ENCODE results near the gene GLRA1. TPM values are rescaled to one million over a fixed set of nuclear protein-coding genes. Genes with fewer than 3 reads are reported as not detected.
A peak's percentile ranks its signal among the peaks of the same experiment; 100 is the strongest.

Gene GLRA1
- not detected in 2 replicates for total RNA-seq

GRCh38 chr5:151924564-151925301 lies at the start of gene GLRA1:
Gene GLRA1, minus strand, starts transcription at chr5:151924851. Its CDS starts 302 bp downstream, at chr5:151924549.
- peak; percentile 29 for DNase-seq (ENCODE audit: low spot score)
- Mint-ChIP-seq H3K9me3 (no peaks in the 10 kb centered on the region), H3K27me3 (ENCODE audit: low read depth) (peaks cover 3% of the 10 kb centered on the region), H3K36me3 (ENCODE audit: low read depth) (no peaks in the 10 kb centered on the region), H3K4me3 (ENCODE audit: low read depth) (no peak within 1 kb of the TSS), H3K27ac (no peak within 1 kb of the TSS), H3K4me1 (ENCODE audit: low read depth) (no peaks in the 10 kb centered on the region)
- intact Hi-C loops (cut with micrococcal nuclease): no loop called here

- Mint-ChIP-seq H3K4me1 (ENCODE audit: low read depth) (no peaks in the 10 kb centered on the region), H3K4me3 (ENCODE audit: low read depth) (no peak overlapping the region), H3K36me3 (ENCODE audit: low read depth) (no peaks in the 10 kb centered on the region), H3K27ac (no peak overlapping the region), H3K27me3 (ENCODE audit: low read depth) (no peaks in the 10 kb centered on the region), H3K9me3 (no peaks in the 10 kb centered on the region)
- DNase-seq (ENCODE audit: low spot score): no peak
- intact Hi-C loops (cut with micrococcal nuclease): no loop called here
Observed at GRCh38 chr5:151970885-151971284, 46.2 kb upstream of the GLRA1 start.

GRCh38 chr5:151967865-151968264 lies 43.2 kb upstream of the GLRA1 start:
- DNase-seq (ENCODE audit: low spot score): no peak
- H3K4me1 Mint-ChIP-seq (ENCODE audit: low read depth): no peaks in the 10 kb centered on the region
- no peaks in the 10 kb centered on the region for H3K36me3 Mint-ChIP-seq (ENCODE audit: low read depth)
- H3K9me3 Mint-ChIP-seq: no peaks in the 10 kb centered on the region
- intact Hi-C loops (cut with micrococcal nuclease): no loop called here
- no peak overlapping the region for H3K27ac Mint-ChIP-seq
- no peaks in the 10 kb centered on the region for H3K27me3 Mint-ChIP-seq (ENCODE audit: low read depth)
- H3K4me3 Mint-ChIP-seq (ENCODE audit: low read depth): no peak overlapping the region

- Mint-ChIP-seq H3K27ac (no peak overlapping the region), H3K27me3 (ENCODE audit: low read depth) (no peaks in the 10 kb centered on the region), H3K4me3 (ENCODE audit: low read depth) (no peak overlapping the region), H3K4me1 (ENCODE audit: low read depth) (no peaks in the 10 kb centered on the region), H3K9me3 (no peaks in the 10 kb centered on the region), H3K36me3 (ENCODE audit: low read depth) (no peaks in the 10 kb centered on the region)
- DNase-seq (ENCODE audit: low spot score): no peak
- intact Hi-C loops (cut with micrococcal nuclease): no loop called here
Observed at GRCh38 chr5:151966046-151966445, 41.4 kb upstream of the GLRA1 start.

GRCh38 chr5:151964471-151964870 lies 39.8 kb upstream of the GLRA1 start:
- intact Hi-C loops (cut with micrococcal nuclease): no loop called here
- Mint-ChIP-seq H3K9me3 (no peaks in the 10 kb centered on the region), H3K4me3 (ENCODE audit: low read depth) (no peak overlapping the region), H3K36me3 (ENCODE audit: low read depth) (no peaks in the 10 kb centered on the region), H3K27me3 (ENCODE audit: low read depth) (no peaks in the 10 kb centered on the region), H3K4me1 (ENCODE audit: low read depth) (no peaks in the 10 kb centered on the region), H3K27ac (no peak overlapping the region)
- no peak for DNase-seq (ENCODE audit: low spot score)

- Mint-ChIP-seq H3K9me3 (no peaks in the 10 kb centered on the region), H3K27ac (no peak overlapping the region), H3K4me1 (ENCODE audit: low read depth) (no peaks in the 10 kb centered on the region), H3K4me3 (ENCODE audit: low read depth) (no peak overlapping the region), H3K27me3 (ENCODE audit: low read depth) (no peaks in the 10 kb centered on the region), H3K36me3 (ENCODE audit: low read depth) (no peaks in the 10 kb centered on the region)
- no peak for DNase-seq (ENCODE audit: low spot score)
- intact Hi-C loops (cut with micrococcal nuclease): no loop called here
Observed at GRCh38 chr5:151961557-151961956, 36.9 kb upstream of the GLRA1 start.

GRCh38 chr5:151958111-151958510 lies 33.5 kb upstream of the GLRA1 start:
- Mint-ChIP-seq H3K4me3 (ENCODE audit: low read depth) (no peak overlapping the region), H3K27me3 (ENCODE audit: low read depth) (no peaks in the 10 kb centered on the region), H3K27ac (no peak overlapping the region), H3K4me1 (ENCODE audit: low read depth) (no peaks in the 10 kb centered on the region), H3K36me3 (ENCODE audit: low read depth) (no peaks in the 10 kb centered on the region), H3K9me3 (no peaks in the 10 kb centered on the region)
- intact Hi-C loops (cut with micrococcal nuclease): no loop called here
- DNase-seq (ENCODE audit: low spot score): no peak

- no peak overlapping the region for H3K27ac Mint-ChIP-seq
- intact Hi-C loops (cut with micrococcal nuclease): no loop called here
- H3K9me3 Mint-ChIP-seq: no peaks in the 10 kb centered on the region
- no peaks in the 10 kb centered on the region for H3K27me3 Mint-ChIP-seq (ENCODE audit: low read depth)
- no peak for DNase-seq (ENCODE audit: low spot score)
- H3K36me3 Mint-ChIP-seq (ENCODE audit: low read depth): no peaks in the 10 kb centered on the region
- no peak overlapping the region for H3K4me3 Mint-ChIP-seq (ENCODE audit: low read depth)
- no peaks in the 10 kb centered on the region for H3K4me1 Mint-ChIP-seq (ENCODE audit: low read depth)
Observed at GRCh38 chr5:151956725-151957124, 32.1 kb upstream of the GLRA1 start.

GRCh38 chr5:151954255-151954654 lies 29.6 kb upstream of the GLRA1 start:
- Mint-ChIP-seq H3K36me3 (ENCODE audit: low read depth) (no peaks in the 10 kb centered on the region), H3K4me3 (ENCODE audit: low read depth) (no peak overlapping the region), H3K4me1 (ENCODE audit: low read depth) (no peaks in the 10 kb centered on the region), H3K27ac (no peak overlapping the region), H3K27me3 (ENCODE audit: low read depth) (no peaks in the 10 kb centered on the region), H3K9me3 (no peaks in the 10 kb centered on the region)
- no peak for DNase-seq (ENCODE audit: low spot score)
- intact Hi-C loops (cut with micrococcal nuclease): no loop called here

- Mint-ChIP-seq H3K4me1 (ENCODE audit: low read depth) (no peaks in the 10 kb centered on the region), H3K27ac (no peak overlapping the region), H3K27me3 (ENCODE audit: low read depth) (no peaks in the 10 kb centered on the region), H3K9me3 (no peaks in the 10 kb centered on the region), H3K36me3 (ENCODE audit: low read depth) (no peaks in the 10 kb centered on the region), H3K4me3 (ENCODE audit: low read depth) (no peak overlapping the region)
- intact Hi-C loops (cut with micrococcal nuclease): no loop called here
- DNase-seq (ENCODE audit: low spot score): no peak
Observed at GRCh38 chr5:151953833-151954232, 29.2 kb upstream of the GLRA1 start.

- H3K9me3 Mint-ChIP-seq: no peaks in the 10 kb centered on the region
- DNase-seq (ENCODE audit: low spot score): no peak
- no peaks in the 10 kb centered on the region for H3K36me3 Mint-ChIP-seq (ENCODE audit: low read depth)
- no peaks in the 10 kb centered on the region for H3K4me1 Mint-ChIP-seq (ENCODE audit: low read depth)
- intact Hi-C loops (cut with micrococcal nuclease): no loop called here
- H3K4me3 Mint-ChIP-seq (ENCODE audit: low read depth): no peak overlapping the region
- no peak overlapping the region for H3K27ac Mint-ChIP-seq
- no peaks in the 10 kb centered on the region for H3K27me3 Mint-ChIP-seq (ENCODE audit: low read depth)
Observed at GRCh38 chr5:151952238-151952637, 27.6 kb upstream of the GLRA1 start.

GRCh38 chr5:151950706-151951105 lies 26.1 kb upstream of the GLRA1 start:
- Mint-ChIP-seq H3K4me3 (ENCODE audit: low read depth) (no peak overlapping the region), H3K27me3 (ENCODE audit: low read depth) (no peaks in the 10 kb centered on the region), H3K27ac (no peak overlapping the region), H3K36me3 (ENCODE audit: low read depth) (no peaks in the 10 kb centered on the region), H3K9me3 (no peaks in the 10 kb centered on the region), H3K4me1 (ENCODE audit: low read depth) (no peaks in the 10 kb centered on the region)
- intact Hi-C loops (cut with micrococcal nuclease): no loop called here
- DNase-seq (ENCODE audit: low spot score): no peak

- Mint-ChIP-seq H3K27ac (no peak overlapping the region), H3K4me1 (ENCODE audit: low read depth) (no peaks in the 10 kb centered on the region), H3K9me3 (no peaks in the 10 kb centered on the region), H3K27me3 (ENCODE audit: low read depth) (no peaks in the 10 kb centered on the region), H3K36me3 (ENCODE audit: low read depth) (no peaks in the 10 kb centered on the region), H3K4me3 (ENCODE audit: low read depth) (no peak overlapping the region)
- no peak for DNase-seq (ENCODE audit: low spot score)
- intact Hi-C loops (cut with micrococcal nuclease): no loop called here
Observed at GRCh38 chr5:151949701-151950308, 25.2 kb upstream of the GLRA1 start.

All from activated T-helper 2 cell treated with anti-CD3 and anti-CD28 coated beads, Interferon-gamma antibody, Interleukin-2, Interleukin-4, amounts not matched to agents 10 μg/mL and 5 μg/mL and 100 μg/mL, durations not matched to agents 14 hours and 24 hours and 36 hours (primary cell).